GM18507 (cell line): ENCODE results near the gene CAMTA1.
A peak's percentile ranks its signal among the peaks of the same experiment; 100 is the strongest.

ENCODE experiments used
- DNase-seq: peaks from one replicate; pipeline ENCODE4 v3.0.0; 2011; ENCODE audit warnings: low read depth; ENCODE audit not compliant: insufficient read length; ENCODE audit errors: extremely low spot score
- FAIRE-seq: peaks from 2 replicates; lab custom pipeline; 2011; peaks lifted over from hg19 to GRCh38; lab: Jason Lieb, UNC

CAMTA1 gene

DNA sequence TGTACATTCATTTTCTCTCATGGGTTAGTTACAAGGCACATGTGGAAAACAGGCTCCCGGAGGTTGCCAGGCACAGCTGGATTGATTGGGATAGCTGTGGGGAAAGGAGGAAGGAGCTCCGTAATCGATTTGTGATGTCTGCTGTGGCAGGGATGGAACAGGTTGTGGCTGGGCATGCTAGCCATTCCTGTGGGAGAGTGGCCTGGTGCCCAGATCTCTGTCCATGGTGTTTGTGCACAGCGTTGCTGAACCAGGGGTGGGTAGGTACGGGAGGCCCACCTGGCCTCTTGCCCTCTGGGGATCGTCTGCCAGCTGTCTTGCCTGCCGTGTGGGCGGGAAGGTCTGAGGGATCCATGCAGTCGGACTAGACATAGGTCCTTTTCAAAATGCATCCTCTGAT, 683.0 kb downstream of the CAMTA1 start:
- no peak for DNase-seq
- no peak for FAIRE-seq

DNA sequence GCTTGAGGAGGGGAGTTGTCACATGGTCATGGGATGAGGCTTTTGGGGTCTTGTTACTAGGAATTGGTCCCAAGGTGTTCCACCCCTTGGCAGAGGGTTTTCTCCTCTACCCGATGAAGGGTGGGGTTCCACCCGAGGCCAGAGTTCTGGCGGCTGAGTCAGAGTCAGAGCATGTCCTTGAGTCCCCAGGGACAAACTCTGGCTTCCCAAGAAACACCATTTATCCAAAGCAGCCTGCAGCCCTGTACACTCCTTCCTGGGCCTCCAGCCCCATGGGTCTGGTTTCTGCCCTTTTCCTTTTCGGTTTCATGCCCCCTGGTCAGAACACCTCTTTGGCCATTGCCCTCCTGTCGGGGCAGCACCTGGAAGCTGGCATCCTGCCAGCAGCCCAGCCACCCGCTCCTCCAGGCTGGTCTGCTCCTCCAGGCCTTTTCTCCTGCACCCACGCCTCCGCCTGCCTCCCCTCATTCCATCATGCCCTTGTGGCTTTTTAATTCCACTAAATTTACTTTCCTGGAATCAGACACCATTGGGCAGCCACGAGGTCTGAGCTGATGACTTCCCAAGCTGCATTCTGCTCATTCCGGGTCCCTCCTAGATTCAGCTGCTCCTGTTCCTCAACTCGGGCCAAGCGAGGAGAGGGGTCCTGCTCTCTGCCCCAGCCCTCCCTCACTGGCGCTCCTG, 684.1 kb downstream of the CAMTA1 start:
- FAIRE-seq, result no peak

DNA sequence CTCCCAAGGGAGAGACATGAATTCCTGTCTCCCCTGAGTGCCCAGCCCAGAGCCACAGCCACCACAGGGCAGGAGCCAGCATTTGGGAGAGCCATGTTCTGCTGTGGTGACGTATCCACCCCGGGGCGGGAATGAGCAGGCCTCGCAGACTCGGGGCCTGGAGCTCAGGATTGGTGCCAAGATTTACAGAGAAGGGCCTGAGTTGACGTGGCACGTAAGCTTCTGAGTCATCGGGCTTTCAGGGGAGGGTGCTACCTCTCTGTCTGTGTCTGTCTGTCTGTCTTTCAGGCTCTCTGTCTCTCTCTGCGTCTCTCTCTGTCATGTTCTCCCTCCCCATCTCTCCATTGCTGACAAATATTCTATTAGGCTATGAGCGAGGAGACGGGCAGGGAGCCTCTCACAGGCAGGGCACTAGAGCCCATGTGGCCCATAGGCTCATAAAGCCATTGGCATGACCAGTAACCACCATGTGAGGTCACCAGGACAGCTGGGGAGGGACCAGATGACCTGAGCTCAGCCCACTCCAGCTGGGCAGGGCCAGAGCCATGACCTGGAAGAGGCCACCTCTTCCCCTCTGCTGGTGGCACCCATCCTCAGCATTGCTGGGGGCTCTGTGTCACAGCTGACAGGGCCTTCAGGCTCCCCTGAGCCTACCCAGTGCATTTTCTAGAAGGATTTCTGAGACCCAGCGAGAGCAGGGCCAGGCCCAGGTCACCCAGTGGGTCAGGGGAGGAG, 685.8 kb downstream of the CAMTA1 start:
- FAIRE-seq (peak; percentile 5), DNase-seq (peak; percentile 23)

More for the DNA sequence above, 684.1 kb downstream of the CAMTA1 start:
- no peak for DNase-seq

DNA sequence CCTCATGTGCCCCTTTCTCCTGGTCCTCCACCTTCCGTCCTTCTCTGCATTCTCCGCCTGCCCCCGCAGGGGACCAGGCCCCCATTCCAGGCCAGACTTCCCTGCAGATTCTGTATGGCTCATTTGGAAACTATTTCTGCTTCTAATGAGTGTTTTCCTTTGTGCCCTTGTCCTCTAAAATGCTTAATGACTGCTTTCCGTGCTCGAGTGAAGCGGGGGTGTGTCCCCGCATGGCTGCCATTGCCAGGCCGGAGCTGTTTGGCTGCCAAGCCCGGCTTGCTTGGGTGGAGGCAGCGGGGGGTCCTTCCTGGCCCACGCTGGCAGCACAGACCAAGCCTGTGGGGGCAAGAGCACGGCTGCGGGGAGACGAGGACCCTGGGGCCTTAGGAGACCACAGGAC, 686.6 kb downstream of the CAMTA1 start:
- DNase-seq (no peak), FAIRE-seq (no peak)

DNA sequence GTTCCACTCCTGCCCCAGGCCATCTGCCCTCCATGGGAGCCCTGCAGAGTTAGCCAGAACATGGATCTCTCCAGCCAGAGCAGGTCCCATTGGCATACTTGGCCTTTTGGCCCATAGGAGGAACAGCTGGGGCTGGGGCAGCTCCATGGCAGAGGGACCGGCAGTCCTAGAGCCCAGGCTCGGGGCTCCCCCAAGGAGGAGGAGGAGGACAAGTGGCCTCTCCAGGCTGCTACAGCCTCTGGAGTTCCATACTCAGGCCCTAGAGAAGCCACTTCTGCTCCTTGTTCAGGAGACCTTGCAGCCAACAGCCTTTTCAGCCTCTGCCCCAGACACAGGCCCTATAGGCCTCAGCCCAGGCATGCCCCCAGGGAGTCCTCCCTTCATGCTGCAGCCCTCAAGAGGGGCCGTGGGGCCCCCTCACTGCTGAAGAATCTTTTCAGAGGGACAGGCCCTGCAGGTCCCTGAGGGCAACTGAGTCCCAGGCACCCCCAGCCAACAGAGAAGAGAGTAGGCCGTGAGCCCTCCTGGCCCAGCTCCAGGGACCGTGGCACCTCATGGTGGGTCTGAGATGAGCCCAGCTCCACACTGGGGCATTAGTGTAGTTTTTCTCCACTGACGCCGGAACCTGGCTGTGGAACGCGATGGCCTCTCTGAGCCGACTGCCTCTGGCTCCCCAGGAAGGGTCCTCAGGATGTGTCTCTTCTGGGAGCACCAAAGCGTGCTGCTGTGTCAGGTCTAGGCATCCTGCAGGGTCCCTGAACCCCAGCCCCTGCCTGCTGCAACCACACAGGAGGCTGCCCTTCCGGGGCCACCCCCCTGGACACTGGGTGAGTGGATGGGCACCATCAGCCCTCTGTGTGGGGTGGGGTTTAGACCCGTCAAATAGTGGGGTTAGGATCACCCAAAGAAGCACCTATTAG, 688.2 kb downstream of the CAMTA1 start:
- no peak for DNase-seq
- FAIRE-seq, result no peak

DNA sequence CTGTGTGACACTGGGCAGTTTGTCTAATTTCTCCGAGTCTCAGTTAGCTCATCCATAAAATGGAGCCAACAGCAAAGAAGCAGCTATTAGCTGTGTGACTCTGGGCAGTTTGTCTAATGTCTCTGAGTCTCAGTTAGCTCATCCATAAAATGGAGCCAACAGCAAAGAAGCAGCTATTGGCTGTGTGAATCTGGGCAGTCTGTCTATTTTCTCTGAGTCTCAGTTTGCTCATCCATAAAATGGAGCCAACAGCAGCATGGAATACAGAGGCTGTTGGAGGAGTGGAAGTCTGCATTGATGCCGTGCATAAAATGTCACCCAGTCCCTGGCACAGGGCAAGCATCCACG, 688.9 kb downstream of the CAMTA1 start:
- DNase-seq, result no peak
- FAIRE-seq, result no peak

DNA sequence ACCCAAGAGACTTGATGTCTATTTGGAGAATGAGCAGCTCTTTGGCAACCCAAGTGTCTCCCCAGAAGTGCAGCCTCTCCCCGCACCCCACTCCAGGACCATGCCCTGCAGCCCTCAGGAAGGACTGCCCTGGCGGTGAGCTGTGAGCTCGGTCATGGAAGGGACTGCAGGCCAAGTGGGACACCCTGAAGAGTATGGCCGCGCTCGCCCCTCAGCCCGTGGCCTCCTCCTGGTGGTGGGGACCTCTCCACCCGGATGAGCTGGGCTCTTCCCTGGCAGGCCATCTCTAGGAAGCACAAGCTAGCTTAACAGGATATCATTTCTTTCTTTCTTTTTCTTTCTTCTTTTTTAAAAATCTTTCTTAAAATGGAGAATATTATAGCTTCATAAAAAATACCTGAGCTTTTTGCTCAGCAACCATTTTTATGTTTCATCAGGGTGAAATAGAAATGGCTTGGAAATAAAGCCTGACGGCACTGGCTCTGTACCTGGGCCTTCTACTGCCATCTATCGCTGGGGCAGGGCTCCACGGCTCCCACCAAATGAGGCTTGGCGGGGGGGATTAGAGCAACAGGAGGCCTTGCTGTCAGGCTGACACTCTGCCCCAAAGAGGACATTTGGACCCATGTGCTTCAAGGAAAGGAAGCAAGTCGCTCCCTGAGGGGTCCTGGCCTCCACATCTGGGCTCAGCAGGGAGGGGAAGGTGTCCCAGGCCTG, 689.7 kb downstream of the CAMTA1 start:
- no peak for FAIRE-seq
- DNase-seq, result no peak

DNA sequence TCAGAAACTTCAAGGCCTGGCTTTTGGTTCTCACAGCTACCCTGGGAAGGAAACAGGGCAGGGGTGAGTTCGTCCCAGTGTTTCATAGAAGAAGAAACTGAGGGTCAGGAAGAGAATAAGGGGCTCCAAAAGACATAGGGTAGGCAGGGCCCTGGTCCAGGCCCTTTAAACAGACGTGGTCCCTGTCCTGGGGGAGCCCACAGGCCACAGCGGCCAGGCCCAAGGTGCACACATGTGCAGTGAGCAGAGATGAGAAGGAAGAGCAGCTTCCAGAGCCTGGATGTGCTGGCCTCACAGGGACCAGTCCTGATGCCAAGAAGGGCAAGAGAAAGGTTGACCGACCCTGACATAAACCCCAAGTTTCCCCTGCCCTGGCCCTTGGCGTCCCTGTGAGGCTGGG, 690.4 kb downstream of the CAMTA1 start:
- DNase-seq, result no peak
- FAIRE-seq, result no peak

DNA sequence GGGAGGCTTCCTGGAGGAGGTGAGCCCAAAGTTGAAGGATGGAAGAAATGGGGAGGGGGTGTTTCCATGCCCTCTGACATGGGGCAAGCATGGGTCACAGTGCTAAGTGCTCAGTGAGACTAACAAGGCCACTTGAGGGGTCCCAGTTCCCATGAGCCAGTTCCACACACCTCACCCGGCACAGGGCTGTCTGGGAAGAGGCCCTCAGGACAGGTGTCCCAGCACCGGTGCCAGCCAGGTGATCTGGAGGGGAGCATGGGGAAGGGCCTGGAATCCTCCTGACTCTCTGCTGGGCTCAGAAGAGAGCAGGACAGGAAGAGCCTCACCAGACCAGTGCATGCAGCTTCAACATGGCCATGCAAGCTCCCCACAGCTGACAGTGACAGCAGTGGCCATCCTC, 691.1 kb downstream of the CAMTA1 start:
- no peak for FAIRE-seq
- no peak for DNase-seq

DNA sequence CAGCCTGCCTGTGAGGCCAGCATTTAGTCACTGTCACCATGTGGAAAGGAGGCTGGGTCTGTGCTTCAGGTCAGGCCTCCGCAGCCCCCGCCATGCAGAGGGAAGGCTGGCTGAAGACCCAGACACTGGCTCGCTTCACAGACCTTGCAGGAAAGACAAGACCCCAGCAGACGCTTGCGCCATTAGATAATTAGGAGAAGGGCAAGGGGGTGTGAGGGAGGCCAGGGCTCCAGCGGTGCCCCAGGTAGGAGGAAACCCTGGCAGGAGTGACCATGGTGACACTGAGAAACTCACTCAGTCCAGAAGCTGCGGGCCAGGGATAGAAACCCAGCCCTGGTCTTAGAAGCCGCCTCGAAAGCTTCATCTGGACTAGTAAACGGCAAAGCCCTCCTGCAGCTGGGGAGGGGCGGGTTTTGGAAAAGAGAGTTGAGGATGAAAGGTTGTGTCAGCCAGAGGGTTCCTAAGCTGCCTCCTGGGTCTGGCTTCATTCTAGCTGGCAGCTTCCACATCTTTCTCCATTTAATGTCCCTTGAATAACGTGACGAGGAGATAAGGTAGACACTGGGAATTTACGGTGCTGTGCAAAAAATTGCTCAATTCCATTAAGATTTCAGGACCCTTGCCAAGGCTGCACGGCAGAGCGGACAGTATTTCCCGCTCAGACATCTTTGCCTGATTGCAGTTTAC, 691.8 kb downstream of the CAMTA1 start:
- no peak for DNase-seq
- no peak for FAIRE-seq

DNA sequence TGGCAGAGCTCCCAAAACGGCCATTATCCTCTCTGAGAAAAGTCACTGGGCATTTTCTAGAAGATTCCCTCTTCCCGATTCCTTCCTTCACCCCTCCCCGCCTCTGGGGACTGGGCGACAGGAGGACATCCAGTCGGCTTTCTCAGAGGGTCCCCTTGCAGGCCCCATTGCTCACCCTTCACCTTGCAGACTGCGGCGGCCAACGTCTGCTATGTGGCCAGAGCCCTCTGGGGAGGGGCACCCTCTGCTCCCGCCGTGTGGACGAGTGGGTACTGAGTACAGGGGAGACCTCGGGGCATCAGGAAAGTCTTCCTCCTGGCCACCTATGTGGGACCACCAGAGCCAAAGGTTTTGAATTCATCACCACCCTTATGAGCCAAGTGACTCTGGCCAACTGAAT, 692.3 kb downstream of the CAMTA1 start:
- DNase-seq (no peak), FAIRE-seq (no peak)

DNA sequence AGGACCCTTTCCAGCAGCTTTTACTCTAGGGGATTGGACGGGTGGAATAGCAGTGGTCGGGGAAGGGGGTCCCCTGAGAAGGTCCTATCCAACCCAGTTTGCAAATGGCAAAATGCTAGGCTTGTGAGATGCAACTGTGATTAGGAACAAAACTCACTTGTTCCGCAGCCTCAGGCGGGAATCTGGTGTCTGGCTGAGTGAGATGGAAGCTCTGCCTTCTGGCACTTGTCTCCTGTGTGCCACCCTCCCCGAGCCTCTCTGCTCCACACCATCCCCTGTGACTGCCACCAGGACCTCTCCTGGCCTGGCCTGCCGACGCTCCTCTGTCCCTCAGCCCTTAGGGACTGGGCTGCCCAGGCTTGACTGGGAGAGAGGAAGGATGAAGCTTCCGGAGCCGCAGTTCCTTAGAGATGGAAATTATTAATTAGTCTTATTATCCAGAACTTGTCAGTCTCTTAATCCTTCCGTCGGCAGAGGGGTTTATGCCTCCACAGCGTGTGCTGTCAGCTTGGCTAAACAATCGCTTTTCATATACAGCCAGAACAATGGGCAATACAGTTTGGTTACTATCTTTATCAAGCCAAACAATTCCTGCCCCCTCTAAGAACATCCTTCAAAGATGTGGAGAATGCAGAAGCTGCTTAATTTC, 693.0 kb downstream of the CAMTA1 start:
- DNase-seq (no peak), FAIRE-seq (no peak)

DNA sequence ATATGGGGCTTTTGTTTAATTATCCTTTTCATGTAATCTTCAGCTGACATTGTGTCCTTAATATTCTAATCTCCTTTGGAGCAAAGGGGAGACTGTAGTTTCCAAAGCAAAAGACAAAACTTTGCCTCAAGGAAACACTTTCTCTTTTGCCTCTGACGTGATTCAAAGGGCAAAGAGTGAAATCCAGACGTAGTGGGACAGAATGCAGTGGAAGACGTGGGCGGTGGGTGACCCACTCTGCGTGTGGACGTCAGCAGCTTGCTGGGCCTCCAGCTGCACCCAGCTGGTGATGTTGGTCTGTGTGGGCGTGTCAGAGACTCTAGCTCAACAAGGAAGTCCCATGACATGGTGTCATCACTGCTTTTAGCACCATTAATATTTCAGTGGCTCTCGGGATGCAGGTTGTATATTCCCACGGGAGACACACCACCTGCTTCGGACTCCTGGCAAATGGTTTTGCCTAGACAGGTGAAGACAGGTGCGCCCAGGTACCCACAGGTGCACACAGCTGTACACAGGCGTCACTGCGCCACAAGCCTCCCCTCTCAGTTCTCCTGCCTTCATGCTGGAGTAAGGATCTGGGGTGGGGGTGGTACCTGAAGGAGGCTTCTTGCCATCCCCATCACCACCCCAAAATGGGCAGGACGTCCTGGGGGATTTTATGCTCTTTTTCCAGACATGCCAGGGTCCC, 693.7 kb downstream of the CAMTA1 start:
- DNase-seq, result no peak

DNA sequence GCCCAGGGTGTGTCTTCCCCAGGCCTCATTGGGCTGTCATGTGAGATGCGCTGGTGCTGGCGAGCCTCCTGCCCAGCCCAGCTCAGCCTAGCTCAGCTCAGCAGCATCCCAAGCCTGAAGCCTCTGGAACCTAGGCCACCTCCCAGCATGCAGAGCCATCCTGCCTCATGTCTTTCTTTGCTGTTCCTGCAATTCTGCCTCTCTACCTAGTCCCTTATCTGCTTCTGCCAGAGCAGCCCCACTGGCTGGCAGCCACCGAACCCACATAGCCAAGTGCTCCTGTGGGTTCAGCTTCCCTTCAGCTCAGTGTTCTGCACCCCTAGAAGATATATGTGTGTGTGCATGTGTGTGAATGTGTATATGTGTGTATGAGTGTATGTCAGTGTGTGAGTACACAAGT, 694.3 kb downstream of the CAMTA1 start:
- FAIRE-seq (no peak), DNase-seq (no peak)

More for the DNA sequence above, 693.7 kb downstream of the CAMTA1 start:
- FAIRE-seq, result peak; percentile 51

DNA sequence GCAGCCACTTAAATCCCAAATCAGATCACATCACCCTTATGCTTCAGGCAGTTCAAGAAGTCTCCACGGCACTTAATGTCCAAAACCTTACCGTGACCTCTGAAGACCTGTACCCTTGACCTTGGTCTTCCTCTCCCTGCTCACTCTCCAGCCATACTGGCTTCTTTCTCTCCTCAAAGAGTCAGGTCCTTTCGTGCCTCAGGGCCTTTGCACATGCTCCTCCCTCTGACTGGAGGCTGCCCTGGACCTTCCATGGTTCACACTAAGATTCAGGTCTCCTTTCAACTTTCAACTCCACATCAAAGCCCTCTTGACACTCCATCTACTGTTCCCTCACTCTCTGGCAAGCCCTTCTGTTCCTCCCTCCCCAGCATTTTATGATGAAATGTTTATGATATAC, 695.9 kb downstream of the CAMTA1 start:
- FAIRE-seq (no peak), DNase-seq (no peak)

DNA sequence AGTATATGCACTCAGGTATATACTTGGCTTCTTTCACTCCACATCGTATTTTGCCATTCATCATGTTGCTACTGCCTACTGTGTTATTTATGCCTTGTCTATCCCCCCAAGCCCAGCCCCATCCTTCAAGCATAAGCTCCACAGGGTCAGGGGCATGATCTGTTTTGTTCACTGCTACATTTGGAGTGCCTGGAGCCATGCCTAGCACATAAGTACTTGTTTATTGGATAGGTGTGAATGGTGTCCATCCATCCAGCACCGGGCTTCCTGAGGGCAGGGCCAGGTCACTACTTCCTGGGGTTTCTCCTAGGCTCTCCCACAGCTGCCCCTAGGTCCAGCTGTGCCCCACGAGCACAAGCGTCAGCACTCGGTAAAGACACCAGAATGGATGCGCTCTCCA, 696.8 kb downstream of the CAMTA1 start:
- FAIRE-seq (no peak), DNase-seq (no peak)

DNA sequence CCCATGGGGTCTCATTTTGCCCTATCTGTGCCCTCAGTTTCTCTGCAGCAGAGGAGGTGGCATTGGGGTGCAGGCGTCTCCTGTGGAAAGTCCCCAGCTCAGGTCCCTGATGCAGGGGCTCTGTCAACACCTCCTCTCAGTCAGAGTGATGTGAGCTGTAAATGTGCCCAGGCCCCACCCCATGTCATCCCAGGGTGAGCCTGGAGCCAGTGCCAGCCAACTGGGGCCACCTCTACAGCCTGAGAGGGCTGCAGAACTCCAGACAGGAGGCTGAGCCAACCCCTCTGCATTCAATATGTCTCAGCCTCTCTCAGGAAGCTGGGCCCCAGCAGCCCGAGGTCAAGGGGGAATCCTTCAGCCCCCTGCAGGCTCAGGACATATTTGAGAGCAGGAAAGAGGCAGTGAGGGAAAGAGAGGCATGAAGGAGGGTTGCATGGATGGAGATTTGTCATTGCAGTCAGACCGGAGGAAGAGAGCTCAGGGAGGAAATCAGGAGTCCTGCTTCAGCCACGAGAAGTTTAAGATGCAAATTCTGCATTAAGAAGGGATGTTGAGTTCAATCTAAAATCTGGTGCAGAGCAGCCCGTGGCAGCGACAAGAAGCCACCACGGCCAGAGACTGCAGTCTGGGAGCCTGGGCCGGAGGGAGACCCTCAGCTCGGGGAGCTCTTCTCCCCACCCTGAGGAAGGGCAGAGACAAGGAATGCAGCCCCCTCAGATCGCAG, 697.7 kb downstream of the CAMTA1 start:
- no peak for FAIRE-seq

More for the DNA sequence above, 697.7 kb downstream of the CAMTA1 start:
- DNase-seq, result no peak
